Activated CD4-positive, alpha-beta T cell treated with anti-CD3 and anti-CD28 coated beads for 1 hour (primary cell): ENCODE data around the gene SLIT3.

Experiments used
- DNase-seq: peaks from one replicate; pipeline ENCODE4 v3.0.0-alpha.2; 2020

The SLIT3 gene

GRCh38 chr5:168914491-168914890, 386.4 kb downstream of the SLIT3 start:
- DNase-seq: no peak

GRCh38 chr5:168910874-168911273, 390.1 kb downstream of the SLIT3 start:
- DNase-seq: no peak

- no peak for DNase-seq
Observed at GRCh38 chr5:168908207-168908606, 392.7 kb downstream of the SLIT3 start.

- DNase-seq: no peak
Observed at GRCh38 chr5:168903061-168903460, 397.9 kb downstream of the SLIT3 start.

- DNase-seq: no peak
Observed at GRCh38 chr5:168899673-168900072, 401.3 kb downstream of the SLIT3 start.

- DNase-seq: no peak
Observed at GRCh38 chr5:168899264-168899663, 401.7 kb downstream of the SLIT3 start.

- DNase-seq: no peak
Observed at GRCh38 chr5:168898247-168898911, 402.6 kb downstream of the SLIT3 start.

GRCh38 chr5:168897387-168898122, 403.4 kb downstream of the SLIT3 start:
- DNase-seq: no peak

GRCh38 chr5:168895295-168896071, 405.5 kb downstream of the SLIT3 start:
- no peak for DNase-seq

- no peak for DNase-seq
Observed at GRCh38 chr5:168893283-168893682, 407.7 kb downstream of the SLIT3 start.

GRCh38 chr5:168892618-168893186, 408.2 kb downstream of the SLIT3 start:
- DNase-seq: no peak

- DNase-seq: no peak
Observed at GRCh38 chr5:168890816-168891812, 409.8 kb downstream of the SLIT3 start.

GRCh38 chr5:168889039-168889438, 411.9 kb downstream of the SLIT3 start:
- DNase-seq: no peak

- DNase-seq: no peak
Observed at GRCh38 chr5:168887931-168888330, 413.0 kb downstream of the SLIT3 start.

GRCh38 chr5:168886157-168886556, 414.8 kb downstream of the SLIT3 start:
- no peak for DNase-seq

GRCh38 chr5:168885324-168886120, 415.4 kb downstream of the SLIT3 start:
- no peak for DNase-seq

GRCh38 chr5:168883991-168884390, 416.9 kb downstream of the SLIT3 start:
- DNase-seq: no peak

- DNase-seq: no peak
Observed at GRCh38 chr5:168883281-168883741, 417.6 kb downstream of the SLIT3 start.

GRCh38 chr5:168882283-168882682, 418.7 kb downstream of the SLIT3 start:
- DNase-seq: no peak

- no peak for DNase-seq
Observed at GRCh38 chr5:168881427-168882149, 419.4 kb downstream of the SLIT3 start.
